ENCODE data around the gene SERINC5. TPM values are rescaled to one million over a fixed set of nuclear protein-coding genes. Genes with fewer than 3 reads are reported as not detected.

SERINC5 gene
- polyA plus RNA-seq, 1 experiment = 11.0 TPM

DNA sequence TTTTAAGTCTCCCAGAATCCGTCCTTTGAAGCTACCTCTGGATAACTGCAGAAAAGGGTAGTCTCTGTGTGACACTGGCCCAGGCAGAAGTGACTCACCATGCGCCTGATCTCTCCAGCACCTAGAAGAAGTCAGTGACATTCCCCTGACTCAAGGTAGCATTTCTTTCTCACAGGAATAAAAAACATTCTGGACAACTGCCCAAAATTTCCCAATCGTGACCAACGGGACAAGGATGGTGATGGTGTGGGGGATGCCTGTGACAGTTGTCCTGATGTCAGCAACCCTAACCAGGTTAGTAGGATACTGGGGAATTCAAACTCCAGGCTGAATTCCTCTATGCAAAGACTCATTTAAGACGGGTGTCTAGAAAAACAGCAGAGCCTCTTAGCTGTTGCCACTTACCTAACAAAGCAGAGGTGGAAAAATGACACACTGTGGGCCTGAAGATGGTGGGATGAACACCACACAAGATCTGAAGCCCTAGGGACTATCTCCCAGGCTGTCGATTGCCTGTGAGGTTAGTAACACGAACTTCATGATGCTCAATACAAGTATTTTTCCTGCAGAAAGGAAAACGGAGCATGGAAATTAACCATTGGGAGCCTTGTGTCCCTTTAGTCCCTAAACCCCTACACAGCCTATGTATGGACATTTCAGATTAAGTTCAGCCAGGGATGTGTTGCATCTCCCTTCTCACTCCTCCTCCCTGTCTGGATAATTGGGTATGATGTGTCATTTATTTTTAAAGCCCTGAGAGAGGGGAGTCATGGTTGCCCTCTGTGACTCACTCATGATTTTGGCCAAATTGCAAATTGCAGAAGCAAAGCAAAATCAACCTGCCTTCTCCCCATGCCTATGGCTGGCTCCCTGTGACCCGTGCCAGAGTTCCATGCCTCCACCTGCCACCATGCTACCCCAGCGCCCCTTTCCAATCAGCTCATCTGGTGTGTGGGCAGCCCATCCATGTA, 183.5 kb downstream of the SERINC5 start:
- Histone ChIP-seq H3K27me3 (ENCODE audit: control insufficient read depth, insufficient read depth, low read length) (no peaks in the 10 kb centered on the region), H3K36me3 (ENCODE audit: control insufficient read depth, insufficient read depth, low read length) (no peaks in the 10 kb centered on the region), H3K4me3 (ENCODE audit: low read depth, low read length) (no peak overlapping the region)
- ChIA-PET CTCF (interaction anchor here (1.4 to 3.7 kb wide), 2 partner anchors 11 to 14 kb away, joined by 3 to 16 read pairs; no protein-coding TSS in a partner anchor), POLR2A (no interaction called here)
- no peak for DNase-seq (ENCODE audit: low read depth)
- TF ChIP-seq, protein P1, sequence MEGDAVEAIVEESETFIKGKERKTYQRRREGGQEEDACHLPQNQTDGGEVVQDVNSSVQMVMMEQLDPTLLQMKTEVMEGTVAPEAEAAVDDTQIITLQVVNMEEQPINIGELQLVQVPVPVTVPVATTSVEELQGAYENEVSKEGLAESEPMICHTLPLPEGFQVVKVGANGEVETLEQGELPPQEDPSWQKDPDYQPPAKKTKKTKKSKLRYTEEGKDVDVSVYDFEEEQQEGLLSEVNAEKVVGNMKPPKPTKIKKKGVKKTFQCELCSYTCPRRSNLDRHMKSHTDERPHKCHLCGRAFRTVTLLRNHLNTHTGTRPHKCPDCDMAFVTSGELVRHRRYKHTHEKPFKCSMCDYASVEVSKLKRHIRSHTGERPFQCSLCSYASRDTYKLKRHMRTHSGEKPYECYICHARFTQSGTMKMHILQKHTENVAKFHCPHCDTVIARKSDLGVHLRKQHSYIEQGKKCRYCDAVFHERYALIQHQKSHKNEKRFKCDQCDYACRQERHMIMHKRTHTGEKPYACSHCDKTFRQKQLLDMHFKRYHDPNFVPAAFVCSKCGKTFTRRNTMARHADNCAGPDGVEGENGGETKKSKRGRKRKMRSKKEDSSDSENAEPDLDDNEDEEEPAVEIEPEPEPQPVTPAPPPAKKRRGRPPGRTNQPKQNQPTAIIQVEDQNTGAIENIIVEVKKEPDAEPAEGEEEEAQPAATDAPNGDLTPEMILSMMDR (IDR thresholded peaks at IDR 0.05; ENCODE audit: insufficient read depth, low read depth, low read length) = no peak

GRCh38 chr5:80071510-80072021, 184.3 kb downstream of the SERINC5 start:
- TF ChIP-seq, protein P1 (IDR thresholded peaks at IDR 0.05; ENCODE audit: insufficient read depth, low read depth, low read length) = no peak
- POLR2A ChIA-PET = no interaction called here

GRCh38 chr5:80070338-80071056, 185.4 kb downstream of the SERINC5 start:
- DNase-seq (ENCODE audit: low read depth) = no peak
- TF ChIP-seq, protein P1 (IDR thresholded peaks at IDR 0.05; ENCODE audit: insufficient read depth, low read depth, low read length) = no peak
- POLR2A ChIA-PET = no interaction called here
- CTCF ChIA-PET = interaction anchor here (1.5 to 3.7 kb wide), 2 partner anchors 9 to 13 kb away, joined by 3 to 16 read pairs; no protein-coding TSS in a partner anchor
- H3K27me3 ChIP-seq (ENCODE audit: control insufficient read depth, insufficient read depth, low read length) = no peaks in the 10 kb centered on the region
- no peak overlapping the region for H3K4me3 ChIP-seq (ENCODE audit: low read depth, low read length)
- no peaks in the 10 kb centered on the region for H3K36me3 ChIP-seq (ENCODE audit: control insufficient read depth, insufficient read depth, low read length)

More at GRCh38 chr5:80071510-80072021, 184.3 kb downstream of the SERINC5 start:
- CTCF ChIA-PET = interaction anchor here (1.4 to 3.7 kb wide), 2 partner anchors 12 to 14 kb away, joined by 3 to 16 read pairs; no protein-coding TSS in a partner anchor
- H3K4me3 ChIP-seq (ENCODE audit: low read depth, low read length) = no peak overlapping the region
- no peaks in the 10 kb centered on the region for H3K36me3 ChIP-seq (ENCODE audit: control insufficient read depth, insufficient read depth, low read length)
- DNase-seq (ENCODE audit: low read depth) = no peak
- H3K27me3 ChIP-seq (ENCODE audit: control insufficient read depth, insufficient read depth, low read length) = no peaks in the 10 kb centered on the region

GRCh38 chr5:80069918-80070318, 185.9 kb downstream of the SERINC5 start:
- Histone ChIP-seq H3K4me3 (ENCODE audit: low read depth, low read length) (no peak overlapping the region), H3K36me3 (ENCODE audit: control insufficient read depth, insufficient read depth, low read length) (no peaks in the 10 kb centered on the region), H3K27me3 (ENCODE audit: control insufficient read depth, insufficient read depth, low read length) (no peaks in the 10 kb centered on the region)
- DNase-seq (ENCODE audit: low read depth) = no peak
- POLR2A ChIA-PET = no interaction called here
- TF ChIP-seq, protein P1 (IDR thresholded peaks at IDR 0.05; ENCODE audit: insufficient read depth, low read depth, low read length) = no peak
- CTCF ChIA-PET = interaction anchor here (1.5 to 3.7 kb wide), 2 partner anchors 9 to 14 kb away, joined by 3 to 16 read pairs; no protein-coding TSS in a partner anchor

Data from BJ (cell line).